Adrenal gland (tissue), 5 donors: ENCODE measurements around the gene ILF2.
"Not testable (repeated sequence)": the region's sequence is repeated elsewhere in the genome, so short reads cannot be mapped to it uniquely, and the experiment has no call there.

ENCODE experiments used
- CTCF ChIP-seq, 6 experiments: fragments of 450-650 bp in 4 of 6; fragments of 200-600 bp in 2 of 6; sonication (generic) in 1 of 6; IDR thresholded peaks; 1 replicate in 5 of 6; 2 replicates in 1 of 6; pipeline versions ENCODE4 v1.5.1 to v1.8.0; 2016 to 2021; ENCODE audit warnings: antibody characterized with exemption in 6 of 6, mild to moderate bottlenecking in 2 of 6, moderate library complexity in 1 of 6
- POLR2A ChIP-seq, 2 donors: fragments of 450-650 bp; IDR thresholded peaks; one replicate each; pipeline ENCODE4 v1.6.1; 2017; ENCODE audit warnings: antibody characterized with exemption in 2 of 2, mild to moderate bottlenecking in 2 of 2, moderate library complexity in 1 of 2
- donor health status: DM: no; HTN: no; CAD: no.

- not testable (repeated sequence) for TF ChIP-seq CTCF, POLR2A (IDR thresholded peaks at IDR 0.05)
Measured at GRCh38 chr1:153640213-153640612, 30.6 kb downstream of the ILF2 start.
